Measurements from ENCODE around the gene CPEB3.

- no peak for TF ChIP-seq POLR2A (IDR thresholded peaks at IDR 0.05)
- TF ChIP-seq CTCF (IDR thresholded peaks at IDR 0.05) = no peak
Measured at GRCh38 chr10:92108120-92108519, 182.8 kb downstream of the CPEB3 start.

Measured in heart left ventricle (tissue), 13 donors.